Measurements from ENCODE around the gene ZNF525. TPM values are rescaled to one million over a fixed set of nuclear protein-coding genes. Genes with fewer than 3 reads are reported as not detected.

Gene ZNF525
- total RNA-seq, 1 experiment from 2014 or later, result 11.3 TPM

GRCh38 chr19:53424968-53425597 lies 59.6 kb downstream of the ZNF525 start:
- Histone ChIP-seq H3K36me3 (replicated peaks; ENCODE audit: control insufficient read depth, insufficient read depth, low read length) (no peaks in the 10 kb centered on the region), H3K27me3 (ENCODE audit: control insufficient read depth, insufficient read depth, low read length) (no peaks in the 10 kb centered on the region), H3K4me3 (ENCODE audit: insufficient read depth, low read depth, low read length) (no peak overlapping the region)
- DNase-seq, result peak; percentile 75

- peak within 1 kb of the TSS; percentile 59 for H3K4me3 ChIP-seq (ENCODE audit: insufficient read depth, low read depth, low read length)
- DNase-seq, result peak; percentile 95
- peaks cover 5% of the 10 kb centered on the region for H3K36me3 ChIP-seq (replicated peaks; ENCODE audit: control insufficient read depth, insufficient read depth, low read length)
- no peaks in the 10 kb centered on the region for H3K27me3 ChIP-seq (ENCODE audit: control insufficient read depth, insufficient read depth, low read length)
Observed at GRCh38 chr19:53431399-53432087, 66.0 kb downstream of the ZNF525 start, which contains the start of gene ZNF761. Gene ZNF761 (plus strand): TSS chr19:53431984. CDS start chr19:53447269, 15,285 bp downstream.

- Histone ChIP-seq H3K36me3 (replicated peaks; ENCODE audit: control insufficient read depth, insufficient read depth, low read length) (peaks cover 5% of the 10 kb centered on the region), H3K27me3 (ENCODE audit: control insufficient read depth, insufficient read depth, low read length) (no peaks in the 10 kb centered on the region), H3K4me3 (ENCODE audit: insufficient read depth, low read depth, low read length) (peak overlapping the region; percentile 59)
- DNase-seq, result peak; percentile 67
Observed at GRCh38 chr19:53432088-53432661, 66.7 kb downstream of the ZNF525 start.

Other genes with a start within 250 kb of the ZNF525 start
- gene ZNF415, start 232.8 kb upstream of the ZNF525 start, total RNA-seq (2014; rRNA removed; shearing (Covaris generic)), result 5.5 and 9.6 TPM in 2 replicates
- gene ZNF347, start 206.7 kb upstream of the ZNF525 start, total RNA-seq (2014; rRNA removed; shearing (Covaris generic)), result 7.1 and 9.7 TPM in 2 replicates
- 3.9 and 4.0 TPM in 2 replicates for gene ZNF665, start 172.3 kb upstream of the ZNF525 start, total RNA-seq (2014; rRNA removed; shearing (Covaris generic))
- 1.00 and 1.0 TPM in 2 replicates for gene ZNF677, start 110.8 kb upstream of the ZNF525 start, total RNA-seq (2014; rRNA removed; shearing (Covaris generic))
- not detected in 2 replicates for gene VN1R2, start 107.4 kb upstream of the ZNF525 start, total RNA-seq (2014; rRNA removed; shearing (Covaris generic))
- not detected in 2 replicates for gene VN1R4, start 98.0 kb upstream of the ZNF525 start, total RNA-seq (2014; rRNA removed; shearing (Covaris generic))
- gene ZNF845, start 32.0 kb upstream of the ZNF525 start, total RNA-seq (2014; rRNA removed; shearing (Covaris generic)), result 9.9 and 17.1 TPM in 2 replicates
- gene ZNF765, start 29.4 kb downstream of the ZNF525 start, total RNA-seq (2014; rRNA removed; shearing (Covaris generic)), result 12.4 and 14.4 TPM in 2 replicates
- 29.7 and 44.9 TPM in 2 replicates for gene ZNF761, start 66.3 kb downstream of the ZNF525 start, total RNA-seq (2014; rRNA removed; shearing (Covaris generic))
- gene ZNF813, start 102.0 kb downstream of the ZNF525 start, total RNA-seq (2014; rRNA removed; shearing (Covaris generic)), result 12.0 and 13.9 TPM in 2 replicates
- gene ZNF331, start 172.4 kb downstream of the ZNF525 start, total RNA-seq (2014; rRNA removed; shearing (Covaris generic)), result 23.2 and 32.4 TPM in 2 replicates